H1 (cell line): ENCODE results near the gene SPAG17. TPM values are rescaled to one million over a fixed set of nuclear protein-coding genes. Genes with fewer than 3 reads are reported as not detected.

ENCODE experiments used
- CTCF ChIA-PET: fragments of 300-600 bp; sonication (Branson Sonifier 250); formaldehyde crosslinking; loops from one replicate; lab custom pipeline; 2021; ENCODE audit not compliant: partially characterized antibody; lab: Charles Lee
- POLR2A ChIA-PET: fragments of 300-600 bp; sonication (Branson Sonifier 250); formaldehyde crosslinking; loops from one replicate; lab custom pipeline; 2021; ENCODE audit warnings: inconsistent platforms; ENCODE audit not compliant: partially characterized antibody; lab: Charles Lee
- DNase-seq, 2 experiments: peaks; one replicate each; pipeline versions ENCODE4 v3.0.0 to v3.0.0-alpha.2; 2010 to 2022; ENCODE audit warnings: low spot score in 2 of 2, low read depth in 1 of 2, mixed read lengths in 1 of 2
- FAIRE-seq: peaks from 2 replicates; lab custom pipeline; 2011; peaks lifted over from hg19 to GRCh38; lab: Jason Lieb, UNC
- H2AFZ ChIP-seq: 2 replicates; pipeline ENCODE4 v1.8.1; 2012; ENCODE audit warnings: low read length, inconsistent platforms
- H2AK5ac ChIP-seq: 2 replicates; pipeline ENCODE4 v1.6.1; 2013; ENCODE audit warnings: low read depth, low read length
- H2BK120ac ChIP-seq: replicated peaks from 2 replicates; pipeline ENCODE3; 2013; ENCODE audit warnings: low read depth, low read length, inconsistent platforms
- H2BK12ac ChIP-seq: 2 replicates; pipeline ENCODE4 v1.6.1; 2013; ENCODE audit warnings: low read depth, low read length
- H2BK15ac ChIP-seq: 2 replicates; pipeline ENCODE4 v1.6.1; 2013; ENCODE audit warnings: low read length
- H2BK20ac ChIP-seq: 2 replicates; pipeline ENCODE4 v1.6.1; 2013; ENCODE audit warnings: low read length
- H2BK5ac ChIP-seq: 2 replicates; pipeline ENCODE4 v1.6.1; 2013; ENCODE audit warnings: low read depth, low read length
- H3K14ac ChIP-seq: 2 replicates; pipeline ENCODE4 v1.6.1; 2013; ENCODE audit warnings: inconsistent platforms; ENCODE audit not compliant: insufficient read length
- H3K18ac ChIP-seq: 2 replicates; pipeline ENCODE4 v1.6.1; 2013; ENCODE audit warnings: low read length; ENCODE audit errors: extremely low read depth
- H3K23ac ChIP-seq: 2 replicates; pipeline ENCODE4 v1.6.1; 2013; ENCODE audit warnings: inconsistent platforms; ENCODE audit not compliant: insufficient read length
- H3K23me2 ChIP-seq: 2 replicates; pipeline ENCODE4 v1.6.1; 2013; ENCODE audit warnings: low read depth, low read length
- H3K27ac ChIP-seq: 2 replicates; pipeline ENCODE4 v1.6.1; 2011; ENCODE audit warnings: low read depth, low read length, inconsistent platforms
- H3K27me3 ChIP-seq, 4 experiments: replicated peaks in 1 of 4; 1 replicate in 1 of 4; 2 replicates in 3 of 4; pipeline versions ENCODE4 v1.6.1 to v1.8.1; 2011 to 2013; ENCODE audit warnings: low read length in 3 of 4, mild to moderate bottlenecking in 3 of 4, inconsistent platforms in 2 of 4, mixed read lengths in 2 of 4, moderate library complexity in 1 of 4; ENCODE audit not compliant: control insufficient read depth in 3 of 4, insufficient read depth in 3 of 4; ENCODE audit errors: extremely low read depth in 1 of 4
- H3K36me3 ChIP-seq, 4 experiments: 2 replicates each; pipeline versions ENCODE4 v1.6.1 to v1.8.1; 2011 to 2013; ENCODE audit warnings: mild to moderate bottlenecking in 4 of 4, low read length in 3 of 4, moderate library complexity in 2 of 4, control low read depth in 1 of 4, inconsistent platforms in 1 of 4; ENCODE audit not compliant: insufficient read depth in 4 of 4, control insufficient read depth in 2 of 4
- H3K4ac ChIP-seq: replicated peaks from 2 replicates; pipeline ENCODE3; 2013; ENCODE audit warnings: low read length, low read depth, mixed read lengths, inconsistent platforms; ENCODE audit not compliant: insufficient read length
- H3K4me1 ChIP-seq, 4 experiments: replicated peaks in 1 of 4; 1 replicate in 1 of 4; 2 replicates in 3 of 4; pipeline versions ENCODE4 v1.6.1 to v1.8.1; 2011 to 2013; ENCODE audit warnings: low read length in 3 of 4, inconsistent platforms in 2 of 4, mixed read lengths in 1 of 4; ENCODE audit not compliant: insufficient read depth in 4 of 4, control insufficient read depth in 3 of 4
- H3K4me2 ChIP-seq, 2 experiments: 2 replicates each; pipeline versions ENCODE4 v1.6.1 to v1.8.1; 2011 to 2013; ENCODE audit warnings: low read depth in 2 of 2, low read length in 2 of 2, control low read depth in 1 of 2, inconsistent platforms in 1 of 2, mild to moderate bottlenecking in 1 of 2; ENCODE audit not compliant: insufficient read depth in 1 of 2
- H3K4me3 ChIP-seq, 4 experiments: fragments of 200-600, 300-600 bp in 1 of 4; sonication (generic), shearing (Covaris generic), sonication (Bioruptor Twin) in 1 of 4; 2 replicates each; pipeline versions ENCODE4 v1.5.1 to v1.8.1; 2011 to 2016; ENCODE audit warnings: low read length in 4 of 4, low read depth in 3 of 4, control low read depth in 2 of 4, inconsistent platforms in 2 of 4, mild to moderate bottlenecking in 2 of 4, mixed read lengths in 1 of 4, moderate library complexity in 1 of 4; ENCODE audit not compliant: insufficient read depth in 2 of 4; ENCODE audit errors: extremely low read depth in 1 of 4
- H3K56ac ChIP-seq: replicated peaks from 2 replicates; pipeline ENCODE3; 2013; ENCODE audit warnings: low read depth, mild to moderate bottlenecking, mixed read lengths, low read length, inconsistent platforms; ENCODE audit not compliant: insufficient read length
- H3K79me1 ChIP-seq: 2 replicates; pipeline ENCODE4 v1.6.1; 2013; ENCODE audit warnings: low read depth, low read length, control low read depth
- H3K79me2 ChIP-seq, 2 experiments: 2 replicates each; pipeline versions ENCODE4 v1.6.1 to v1.8.1; 2012 to 2013; ENCODE audit warnings: low read length in 2 of 2, mild to moderate bottlenecking in 2 of 2, inconsistent platforms in 1 of 2; ENCODE audit not compliant: insufficient read depth in 2 of 2, control insufficient read depth in 1 of 2
- H3K9ac ChIP-seq, 4 experiments: replicated peaks in 1 of 4; 1 replicate in 1 of 4; 2 replicates in 3 of 4; pipeline versions ENCODE4 v1.6.1 to v1.8.1; 2011 to 2013; ENCODE audit warnings: low read depth in 3 of 4, low read length in 3 of 4, control low read depth in 2 of 4, mild to moderate bottlenecking in 2 of 4, moderate library complexity in 2 of 4, inconsistent platforms in 1 of 4; ENCODE audit errors: extremely low read depth in 1 of 4
- H3K9me3 ChIP-seq, 2 experiments: 2 replicates each; pipeline versions ENCODE4 v1.6.1 to v1.8.1; 2012 to 2013; ENCODE audit warnings: mild to moderate bottlenecking in 2 of 2, moderate library complexity in 2 of 2, control low read depth in 1 of 2, inconsistent platforms in 1 of 2, low read depth in 1 of 2, low read length in 1 of 2, mixed read lengths in 1 of 2; ENCODE audit not compliant: insufficient read depth in 2 of 2
- H4K20me1 ChIP-seq, 2 experiments: replicated peaks in 1 of 2; 2 replicates each; pipeline versions ENCODE3 to v1.8.1; 2011 to 2013; ENCODE audit warnings: inconsistent platforms in 2 of 2, low read length in 2 of 2, mild to moderate bottlenecking in 1 of 2; ENCODE audit not compliant: insufficient read depth in 2 of 2, control insufficient read depth in 1 of 2
- H4K5ac ChIP-seq: 2 replicates; pipeline ENCODE4 v1.6.1; 2013; ENCODE audit warnings: low read length, low read depth, mixed read lengths, inconsistent platforms; ENCODE audit not compliant: insufficient read length
- H4K8ac ChIP-seq: 2 replicates; pipeline ENCODE4 v1.8.0; 2013; ENCODE audit warnings: mild to moderate bottlenecking, moderate library complexity, low read length, inconsistent platforms; ENCODE audit not compliant: insufficient read depth; ENCODE audit errors: extremely low read depth
- H4K91ac ChIP-seq: replicated peaks from 2 replicates; pipeline ENCODE3; 2013; ENCODE audit warnings: low read length, mixed read lengths, inconsistent platforms; ENCODE audit not compliant: insufficient read length
- BACH1 ChIP-seq: IDR thresholded peaks from 2 replicates; pipeline ENCODE4 v1.6.1; 2012; ENCODE audit warnings: low read length, improper control_type of control experiment
- CBX5 ChIP-seq: fragments of 300-800, 300-1000 bp; sonication (generic); IDR thresholded peaks from 2 replicates; pipeline ENCODE4 v1.7.1; 2016; ENCODE audit warnings: antibody characterized with exemption, low read length, low read depth
- CBX8 ChIP-seq: fragments of 300-800, 300-1000 bp; sonication (generic); IDR thresholded peaks from 2 replicates; pipeline ENCODE4 v1.7.1; 2016; ENCODE audit warnings: low read depth, low read length, borderline replicate concordance
- EGR1 ChIP-seq: IDR thresholded peaks from 2 replicates; pipeline ENCODE4 v1.6.1; 2011; ENCODE audit warnings: low read depth, low read length, borderline replicate concordance
- EP300 ChIP-seq, 2 experiments: IDR thresholded peaks; 1 replicate in 1 of 2; 2 replicates in 1 of 2; pipeline ENCODE4 v1.6.1; 2011 to 2012; ENCODE audit warnings: low read depth in 2 of 2, low read length in 2 of 2, mild to moderate bottlenecking in 2 of 2, borderline replicate concordance in 1 of 2, inconsistent platforms in 1 of 2, moderate library complexity in 1 of 2
- FOSL1 ChIP-seq: IDR thresholded peaks from 2 replicates; pipeline ENCODE4 v1.6.1; 2011; ENCODE audit warnings: mild to moderate bottlenecking, low read depth, low read length, moderate library complexity; ENCODE audit not compliant: insufficient read depth
- GTF2F1 ChIP-seq: IDR thresholded peaks from 2 replicates; pipeline ENCODE4 v1.6.1; 2012; ENCODE audit warnings: low read depth, low read length, improper control_type of control experiment, borderline replicate concordance
- HDAC6 ChIP-seq: IDR thresholded peaks from one replicate; pipeline ENCODE4 v1.7.1; 2012; ENCODE audit warnings: low read depth, mild to moderate bottlenecking, inconsistent platforms, low read length, moderate library complexity
- SIN3A ChIP-seq, 2 experiments: IDR thresholded peaks in 1 of 2; conservative IDR thresholded peaks in 1 of 2; 2 replicates each; pipeline ENCODE4 v1.6.1; 2011 to 2012; ENCODE audit warnings: low read length in 2 of 2, improper control_type of control experiment in 1 of 2, low read depth in 1 of 2, mild to moderate bottlenecking in 1 of 2
- SP1 ChIP-seq: IDR thresholded peaks from 2 replicates; pipeline ENCODE4 v1.6.1; 2011; ENCODE audit warnings: low read depth, low read length
- SUZ12 ChIP-seq: fragments of 200-600 bp; sonication (generic); IDR thresholded peaks from 2 replicates; pipeline ENCODE4 v1.6.1; 2012; ENCODE audit warnings: mild to moderate bottlenecking, inconsistent platforms, low read length, moderate library complexity, mixed read lengths
- WGBS, 2 experiments: shearing (Covaris generic) in 1 of 2; methylation state at CpG; one replicate each; pipeline versions ENCODE4 v1.1.6 to v1.1.7; 2013 to 2015; ENCODE audit warnings: low lambda C conversion rate in 2 of 2, mixed read lengths in 2 of 2, inconsistent platforms in 1 of 2, low coverage in 1 of 2, missing lambda C conversion rate in 1 of 2; ENCODE audit not compliant: insufficient replicate concordance in 2 of 2, insufficient coverage in 1 of 2, insufficient read length in 1 of 2; ENCODE audit errors: extremely low coverage in 1 of 2, missing lambda C conversion rate in 1 of 2; 5-methylcytosine and 5-hydroxymethylcytosine counted together
- polyA plus RNA-seq, 7 experiments: library from polyadenylated mRNA; depleted of rRNA in 3 of 7; stranded (reverse) in 5 of 7; unstranded in 2 of 7; fragments of >200 nt in 5 of 7; fragments of 200-250 nt in 2 of 7; gene quantifications; 1 replicate in 5 of 7; 2 replicates in 1 of 7; 4 replicates in 1 of 7; pipeline versions ENCODE4 v1.2.1 to v1.2.3, GENCODE V29; 2011 to 2013; ENCODE audit warnings: missing spikeins in 2 of 7, mixed read lengths in 2 of 7
- total RNA-seq: library from RNA; stranded (reverse); fragmentation: NEBNext Ultra II Directional; extraction: Animal tissue kit (Norgen Biotek cat#: 25700); gene quantifications from 2 replicates; pipeline ENCODE4 v1.2.1, GENCODE V29; 2021

Gene SPAG17
- total and polyA plus RNA-seq, 2 of the 8 experiments (the other 6 are each of a cell fraction or from before 2014, with no cell fraction given) = 0.56 to 0.62 TPM

DNA sequence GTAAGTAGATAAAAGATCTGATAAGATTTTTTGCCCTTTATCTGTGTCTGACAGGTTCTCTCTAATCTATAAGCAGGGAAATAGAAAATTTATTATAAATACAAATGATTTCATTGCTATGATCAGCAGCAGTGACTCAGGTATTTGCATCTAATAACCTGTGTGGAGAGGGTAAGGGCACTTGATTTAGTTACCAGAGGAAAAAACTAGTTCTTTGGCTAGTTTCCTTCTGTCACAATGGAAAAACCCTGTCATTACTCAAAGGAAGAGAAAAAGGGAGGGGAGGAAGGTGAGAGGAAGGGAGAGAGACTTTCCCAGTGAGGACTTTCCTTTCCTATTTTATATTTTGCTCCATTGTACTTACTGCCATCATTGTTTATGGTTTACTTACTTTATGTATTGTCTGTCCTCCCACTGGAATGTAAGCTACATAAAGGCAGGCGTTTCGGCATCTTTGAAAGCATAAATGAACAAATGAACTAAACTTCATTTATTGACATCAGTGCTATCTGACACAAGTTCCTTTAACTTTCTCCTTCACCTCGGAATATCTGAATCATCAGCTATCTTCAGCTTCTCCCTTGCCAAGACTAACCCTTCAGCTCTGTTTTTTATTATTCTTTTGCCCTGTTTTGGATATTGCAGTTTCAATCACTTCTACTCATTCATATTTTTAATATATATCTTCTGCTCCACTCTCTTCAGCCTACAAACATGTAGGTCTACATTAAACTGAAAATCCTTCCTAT is 220.6 kb downstream of the SPAG17 start:
- Histone ChIP-seq H3K9me3 (no peaks in the 10 kb centered on the region), H2BK120ac (no peak overlapping the region), H3K79me2 (no peaks in the 10 kb centered on the region), H3K79me1 (no peaks in the 10 kb centered on the region), H3K4me3 (no peak overlapping the region), H2BK20ac (no peak overlapping the region), H3K23me2 (no peaks in the 10 kb centered on the region), H4K20me1 (no peaks in the 10 kb centered on the region), H2AFZ (no peak overlapping the region), H2BK5ac (no peak overlapping the region), H3K56ac (no peak overlapping the region), H3K23ac (no peak overlapping the region), H4K91ac (no peak overlapping the region), H3K4me1 (peaks cover 0 to 5% (median 1%) of the 10 kb centered on the region in 4 experiments; a peak in 4 of 7 replicates), H3K18ac (no peak overlapping the region), H3K4ac (no peak overlapping the region), H2AK5ac (no peak overlapping the region), H3K27ac (no peak overlapping the region), H4K8ac (no peak overlapping the region), H3K9ac (no peak overlapping the region), H2BK12ac (no peak overlapping the region), H3K14ac (no peak overlapping the region), H2BK15ac (no peak overlapping the region), H3K36me3 (peaks cover 4 to 22% (median 7%) of the 10 kb centered on the region in 4 experiments; a peak in 7 of 8 replicates), H3K4me2 (no peak overlapping the region), H4K5ac (no peak overlapping the region), H3K27me3 (no peaks in the 10 kb centered on the region)
- no peak for DNase-seq
- ChIA-PET CTCF (no interaction called here), POLR2A (no interaction called here)
- no peak for TF ChIP-seq EP300 (IDR thresholded peaks at IDR 0.05; ENCODE audit: borderline replicate concordance in 1 of 2, low read depth in 2 of 2, low read length in 2 of 2)
- TF ChIP-seq SP1 = no peak
- no peak for TF ChIP-seq SUZ12
- no peak for TF ChIP-seq CBX5
- TF ChIP-seq GTF2F1 = no peak
- TF ChIP-seq CBX8 = no peak
- no peak for TF ChIP-seq HDAC6
- no peak for TF ChIP-seq SIN3A (conservative IDR thresholded peaks at IDR 0.05 in 1 of 2, IDR thresholded peaks at IDR 0.05 in 1 of 2; ENCODE audit: low read depth in 1 of 2, low read length in 2 of 2)
- no peak for TF ChIP-seq BACH1
- TF ChIP-seq FOSL1 = no peak
- no peak for TF ChIP-seq EGR1
- FAIRE-seq = no peak
- WGBS, 2 experiments = 91% methylated on average over 3 of the region's 3 CpGs; no CpG with 5 or more reads in 1 of the 2 experiments
